Keratinocyte (primary cell): Measurements from ENCODE around the gene ZNF808. TPM values are rescaled to one million over a fixed set of nuclear protein-coding genes. Genes with fewer than 3 reads are reported as not detected.
"Not testable (repeated sequence)": the region's sequence is repeated elsewhere in the genome, so short reads cannot be mapped to it uniquely, and the experiment has no call there.

Experiments
- DNase-seq: peaks from one replicate; pipeline ENCODE4 v3.0.0-alpha.2; 2011; ENCODE audit warnings: low read depth, missing footprints, low spot score
- FAIRE-seq: peaks from 2 replicates; lab custom pipeline; 2011; peaks lifted over from hg19 to GRCh38; lab: Jason Lieb, UNC
- H2AFZ ChIP-seq: 2 replicates; pipeline ENCODE4 v1.6.0; 2012; ENCODE audit warnings: low read length, control low read depth, inconsistent platforms; ENCODE audit not compliant: control insufficient read depth
- H3K27ac ChIP-seq: 2 replicates; pipeline ENCODE4 v1.5.1; 2011; ENCODE audit warnings: low read length; ENCODE audit not compliant: control insufficient read depth, insufficient read depth
- H3K27me3 ChIP-seq: 3 replicates; pipeline ENCODE4 v1.6.0; 2011; ENCODE audit warnings: low read length; ENCODE audit not compliant: control insufficient read depth, insufficient read depth; ENCODE audit errors: extremely low read depth
- H3K36me3 ChIP-seq, 2 experiments: 2 replicates in 1 of 2; 3 replicates in 1 of 2; pipeline ENCODE4 v1.5.1; 2011; ENCODE audit warnings: low read length in 2 of 2, mild to moderate bottlenecking in 1 of 2; ENCODE audit not compliant: control insufficient read depth in 2 of 2, insufficient read depth in 2 of 2; ENCODE audit errors: extremely low read depth in 1 of 2
- H3K4me1 ChIP-seq: 3 replicates; pipeline ENCODE4 v1.5.1; 2011; ENCODE audit warnings: low read length; ENCODE audit not compliant: control insufficient read depth, insufficient read depth; ENCODE audit errors: extremely low read depth
- H3K4me2 ChIP-seq: 3 replicates; pipeline ENCODE4 v1.6.0; 2011; ENCODE audit warnings: low read depth, low read length; ENCODE audit not compliant: control insufficient read depth, insufficient read depth; ENCODE audit errors: extremely low read depth
- H3K4me3 ChIP-seq, 3 experiments: fragments of 200-600 bp in 1 of 3; sonication (generic) in 1 of 3; 2 replicates in 2 of 3; 3 replicates in 1 of 3; pipeline ENCODE4 v1.5.1; 2011 to 2016; ENCODE audit warnings: low read length in 3 of 3, mild to moderate bottlenecking in 3 of 3, control low read depth in 2 of 3, inconsistent platforms in 1 of 3, low read depth in 1 of 3, mixed read lengths in 1 of 3, mixed run types in 1 of 3, moderate library complexity in 1 of 3; ENCODE audit not compliant: control insufficient read depth in 2 of 3, insufficient read depth in 2 of 3; ENCODE audit errors: extremely low read depth in 1 of 3
- H3K79me2 ChIP-seq: 2 replicates; pipeline ENCODE4 v1.6.0; 2012; ENCODE audit warnings: low read length; ENCODE audit not compliant: control insufficient read depth, insufficient read depth
- H3K9ac ChIP-seq: 3 replicates; pipeline ENCODE4 v1.6.0; 2011; ENCODE audit warnings: low read length; ENCODE audit not compliant: control insufficient read depth, insufficient read depth; ENCODE audit errors: extremely low read depth
- H3K9me1 ChIP-seq: 3 replicates; pipeline ENCODE4 v1.6.0; 2011; ENCODE audit warnings: low read length; ENCODE audit not compliant: control insufficient read depth, insufficient read depth; ENCODE audit errors: extremely low read depth
- H3K9me3 ChIP-seq: 2 replicates; pipeline ENCODE4 v1.5.1; 2012; ENCODE audit warnings: low read depth, low read length; ENCODE audit not compliant: control insufficient read depth
- H4K20me1 ChIP-seq: 3 replicates; pipeline ENCODE4 v1.6.0; 2011; ENCODE audit warnings: low read length; ENCODE audit not compliant: control insufficient read depth, insufficient read depth; ENCODE audit errors: extremely low read depth
- EZH2 ChIP-seq: IDR thresholded peaks from one replicate; pipeline ENCODE4 v1.6.1; 2012; ENCODE audit warnings: inconsistent platforms, mild to moderate bottlenecking, low read length, moderate library complexity
- dilution Hi-C: fragments of 300-500 bp; cut with MboI; formaldehyde crosslinking; loops from one replicate; pipeline ENCODE4 v1.7.0; 2020; ENCODE audit warnings: low sequenced_read_pairs; ENCODE audit not compliant: extremely low pct_ligation_motif_present
- polyA plus RNA-seq, 5 experiments: library from polyadenylated mRNA; depleted of rRNA in 3 of 5; stranded (reverse) in 3 of 5; stranded (forward) in 1 of 5; unstranded in 1 of 5; fragments of >200 nt; gene quantifications; 1 replicate in 1 of 5; 2 replicates in 3 of 5; 3 replicates in 1 of 5; pipeline versions ENCODE4 v1.2.1 to v1.2.3, GENCODE V29; 2011 to 2012; ENCODE audit warnings: missing spikeins in 2 of 5, low read depth in 1 of 5, low replicate concordance in 1 of 5
- TF ChIP-seq, protein P1 (sequence below), 3 experiments: IDR thresholded peaks in 1 of 3; conservative IDR thresholded peaks in 1 of 3; optimal IDR thresholded peaks in 1 of 3; 2 replicates in 2 of 3; 3 replicates in 1 of 3; pipeline versions ENCODE3 to v1.5.1; 2011; ENCODE audit warnings: low read length in 3 of 3, mild to moderate bottlenecking in 3 of 3, moderate library complexity in 2 of 3, control low read depth in 1 of 3, inconsistent platforms in 1 of 3; ENCODE audit not compliant: insufficient read depth in 2 of 3; ENCODE audit errors: extremely low read depth in 1 of 3

The ZNF808 gene
- polyA plus RNA-seq, 1 donor (not counting 4 experiments of a cell fraction or from before 2014, with no cell fraction given) = 6.8 TPM

DNA sequence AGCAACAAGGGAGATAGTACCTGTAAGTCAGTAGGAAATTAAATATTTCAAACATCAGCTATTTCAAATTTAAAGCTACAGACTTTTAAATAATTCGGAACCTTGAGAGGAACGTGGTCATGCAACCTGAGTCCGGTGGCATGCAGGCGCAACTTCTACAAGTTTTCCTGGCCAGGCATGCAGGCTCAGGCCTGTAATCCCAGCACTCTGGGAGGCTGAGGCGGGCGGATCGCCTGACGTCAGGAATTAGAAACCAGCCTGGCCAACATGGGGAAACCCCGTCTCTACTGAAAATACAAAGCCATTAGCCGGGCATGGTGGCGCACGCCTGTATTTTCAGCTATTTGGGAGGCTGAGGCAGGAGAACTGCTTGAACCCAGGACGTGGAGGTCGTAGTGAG is 40.5 kb downstream of the ZNF808 start:
- H3K27me3 ChIP-seq = no peaks in the 10 kb centered on the region
- TF ChIP-seq EZH2 = no peak
- TF ChIP-seq, protein P1, sequence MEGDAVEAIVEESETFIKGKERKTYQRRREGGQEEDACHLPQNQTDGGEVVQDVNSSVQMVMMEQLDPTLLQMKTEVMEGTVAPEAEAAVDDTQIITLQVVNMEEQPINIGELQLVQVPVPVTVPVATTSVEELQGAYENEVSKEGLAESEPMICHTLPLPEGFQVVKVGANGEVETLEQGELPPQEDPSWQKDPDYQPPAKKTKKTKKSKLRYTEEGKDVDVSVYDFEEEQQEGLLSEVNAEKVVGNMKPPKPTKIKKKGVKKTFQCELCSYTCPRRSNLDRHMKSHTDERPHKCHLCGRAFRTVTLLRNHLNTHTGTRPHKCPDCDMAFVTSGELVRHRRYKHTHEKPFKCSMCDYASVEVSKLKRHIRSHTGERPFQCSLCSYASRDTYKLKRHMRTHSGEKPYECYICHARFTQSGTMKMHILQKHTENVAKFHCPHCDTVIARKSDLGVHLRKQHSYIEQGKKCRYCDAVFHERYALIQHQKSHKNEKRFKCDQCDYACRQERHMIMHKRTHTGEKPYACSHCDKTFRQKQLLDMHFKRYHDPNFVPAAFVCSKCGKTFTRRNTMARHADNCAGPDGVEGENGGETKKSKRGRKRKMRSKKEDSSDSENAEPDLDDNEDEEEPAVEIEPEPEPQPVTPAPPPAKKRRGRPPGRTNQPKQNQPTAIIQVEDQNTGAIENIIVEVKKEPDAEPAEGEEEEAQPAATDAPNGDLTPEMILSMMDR (optimal IDR thresholded peaks at IDR 0.05 in 1 of 3, IDR thresholded peaks at IDR 0.05 in 1 of 3, conservative IDR thresholded peaks at IDR 0.05 in 1 of 3; ENCODE audit: extremely low read depth in 1 of 3, insufficient read depth in 2 of 3, low read length in 3 of 3) = no peak
- no peak overlapping the region for H3K4me3 ChIP-seq
- H3K9ac ChIP-seq = no peak overlapping the region
- dilution Hi-C loops = no loop called here
- H3K36me3 ChIP-seq = peaks cover 3 to 6% of the 10 kb centered on the region in 2 experiments
- no peaks in the 10 kb centered on the region for H4K20me1 ChIP-seq
- FAIRE-seq = no peak
- H2AFZ ChIP-seq = no peak overlapping the region
- DNase-seq = no peak
- H3K9me3 ChIP-seq = peaks cover under 1% of the 10 kb centered on the region
- H3K27ac ChIP-seq = no peak overlapping the region
- no peaks in the 10 kb centered on the region for H3K9me1 ChIP-seq
- H3K79me2 ChIP-seq = peaks cover 10% of the 10 kb centered on the region
- peaks cover 8% of the 10 kb centered on the region for H3K4me1 ChIP-seq
- no peak overlapping the region for H3K4me2 ChIP-seq

DNA sequence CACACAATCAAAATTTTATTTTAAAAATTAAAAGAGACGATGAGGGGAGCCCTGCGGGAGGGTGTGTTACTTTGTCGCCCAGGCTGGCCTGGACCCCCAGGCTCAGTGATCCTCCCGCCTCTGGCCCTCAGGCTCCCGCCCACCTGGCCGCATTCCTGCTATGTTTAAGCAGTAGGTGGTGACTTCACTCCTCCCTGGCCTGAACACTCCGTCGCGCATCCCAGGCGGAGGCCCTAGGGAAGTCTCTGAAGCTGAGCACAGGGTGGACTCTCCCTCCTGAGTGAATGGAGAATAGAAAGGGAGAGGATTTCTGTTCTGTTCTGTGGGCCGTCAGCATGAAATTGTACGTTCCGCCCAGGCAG is 42.2 kb downstream of the ZNF808 start:
- H3K9me1 ChIP-seq, H3K79me2 ChIP-seq, FAIRE-seq, H3K9me3 ChIP-seq, dilution Hi-C loops, H3K36me3 ChIP-seq, H4K20me1 ChIP-seq, H3K27me3 ChIP-seq, H3K4me1 ChIP-seq, DNase-seq: not testable (repeated sequence)
- peak overlapping the region; percentile 54 for H3K9ac ChIP-seq
- peak overlapping the region; percentile 69 for H3K4me2 ChIP-seq
- H3K4me3 ChIP-seq = peak overlapping the region; percentile 59 to 87 (median 67)
- H3K27ac ChIP-seq = peak overlapping the region; percentile 60
- H2AFZ ChIP-seq = peak overlapping the region; percentile 80
